IMR-90 (cell line): ENCODE data around the gene OSMR. TPM values are rescaled to one million over a fixed set of nuclear protein-coding genes. Genes with fewer than 3 reads are reported as not detected.

ENCODE experiments used
- ATAC-seq: fragments of 200-7000 bp; cut with Tn5 transposase; 2 replicates; pipeline ENCODE4 v1.9.1; 2020; ENCODE audit warnings: low read depth, mild to moderate bottlenecking, moderate library complexity
- BruUV-seq: library from RNA; stranded (reverse); fragments of 400-500 nt; replicated peaks from 2 replicates; lab custom pipeline; 2021; lab: Mats Ljungman, UMichigan
- CTCF ChIA-PET: fragments of 300-600 bp; formaldehyde crosslinking; extraction: SDS; loops from one replicate; lab custom pipeline; 2021; ENCODE audit warnings: antibody characterized with exemption; lab: Yijun Ruan, JAX
- POLR2A ChIA-PET: fragments of 300-600 bp; sonication (Branson Sonifier 250); formaldehyde crosslinking; loops from one replicate; lab custom pipeline; 2022; ENCODE audit warnings: antibody characterized with exemption; ENCODE audit not compliant: unreplicated experiment; lab: Charles Lee
- DNase-seq: peaks from one replicate; pipeline ENCODE4 v3.0.0; 2013
- H2AFZ ChIP-seq: replicated peaks from 2 replicates; pipeline ENCODE3; 2013; ENCODE audit warnings: low read length, mild to moderate bottlenecking; ENCODE audit not compliant: poor library complexity
- H2AK5ac ChIP-seq: 2 replicates; pipeline ENCODE4 v1.6.1; 2013; ENCODE audit warnings: low read depth, low read length, inconsistent platforms
- H2AK9ac ChIP-seq: replicated peaks from 2 replicates; pipeline ENCODE3; 2013; ENCODE audit warnings: mild to moderate bottlenecking, low read depth, low read length, moderate library complexity; ENCODE audit not compliant: poor library complexity
- H2BK120ac ChIP-seq: 2 replicates; pipeline ENCODE4 v1.6.1; 2013; ENCODE audit warnings: low read depth, low read length, inconsistent platforms
- H2BK15ac ChIP-seq: 3 replicates; pipeline ENCODE4 v1.6.1; 2013; ENCODE audit warnings: low read depth, low read length, inconsistent platforms
- H2BK20ac ChIP-seq: 2 replicates; pipeline ENCODE4 v1.6.1; 2013; ENCODE audit warnings: low read depth, mild to moderate bottlenecking, inconsistent platforms, low read length, moderate library complexity
- H2BK5ac ChIP-seq: 2 replicates; pipeline ENCODE4 v1.6.1; 2013; ENCODE audit warnings: mild to moderate bottlenecking, low read depth, low read length, inconsistent platforms; ENCODE audit not compliant: poor library complexity, severe bottlenecking
- H3K14ac ChIP-seq: replicated peaks from 2 replicates; pipeline ENCODE4 v1.6.1; 2013; ENCODE audit warnings: low read depth, low read length, inconsistent platforms
- H3K18ac ChIP-seq: 2 replicates; pipeline ENCODE4 v1.6.1; 2013; ENCODE audit warnings: low read depth, low read length, control low read depth
- H3K23ac ChIP-seq: 2 replicates; pipeline ENCODE4 v1.6.1; 2013; ENCODE audit warnings: low read depth, low read length, inconsistent platforms
- H3K27ac ChIP-seq: 2 replicates; pipeline ENCODE4 v1.5.1; 2013; ENCODE audit warnings: mild to moderate bottlenecking, control low read depth, low read length; ENCODE audit not compliant: insufficient read depth
- H3K27me3 ChIP-seq: 2 replicates; pipeline ENCODE4 v1.6.1; 2013; ENCODE audit warnings: low read length; ENCODE audit not compliant: control insufficient read depth, insufficient read depth
- H3K36me3 ChIP-seq: 2 replicates; pipeline ENCODE4 v1.6.1; 2013; ENCODE audit warnings: low read length, mixed read lengths; ENCODE audit not compliant: control insufficient read depth, insufficient read depth
- H3K4ac ChIP-seq: 2 replicates; pipeline ENCODE4 v1.6.1; 2013; ENCODE audit warnings: low read depth, low read length, inconsistent platforms
- H3K4me1 ChIP-seq: 2 replicates; pipeline ENCODE4 v1.6.1; 2013; ENCODE audit warnings: low read length, mixed read lengths; ENCODE audit not compliant: control insufficient read depth, insufficient read depth
- H3K4me2 ChIP-seq: 2 replicates; pipeline ENCODE4 v1.6.1; 2013; ENCODE audit warnings: low read depth, mild to moderate bottlenecking, control low read depth, low read length, moderate library complexity
- H3K4me3 ChIP-seq: 2 replicates; pipeline ENCODE4 v1.5.1; 2013; ENCODE audit warnings: low read depth, mild to moderate bottlenecking, control low read depth, low read length, moderate library complexity; ENCODE audit not compliant: insufficient read depth
- H3K56ac ChIP-seq: 2 replicates; pipeline ENCODE4 v1.6.1; 2013; ENCODE audit warnings: low read length, inconsistent platforms; ENCODE audit not compliant: insufficient read depth; ENCODE audit errors: extremely low read depth
- H3K79me1 ChIP-seq, 2 experiments: 2 replicates each; pipeline ENCODE4 v1.6.1; 2013; ENCODE audit warnings: low read length in 2 of 2, inconsistent platforms in 1 of 2, low read depth in 1 of 2
- H3K9ac ChIP-seq: 2 replicates; pipeline ENCODE4 v1.6.1; 2013; ENCODE audit warnings: low read depth, low read length, control low read depth
- H3K9me1 ChIP-seq: 2 replicates; pipeline ENCODE4 v1.6.1; 2013; ENCODE audit warnings: low read length, inconsistent platforms; ENCODE audit not compliant: insufficient read depth
- H3K9me3 ChIP-seq: 2 replicates; pipeline ENCODE4 v1.6.1; 2013; ENCODE audit warnings: low read length; ENCODE audit not compliant: control insufficient read depth, insufficient read depth
- H4K20me1 ChIP-seq: 2 replicates; pipeline ENCODE4 v1.6.1; 2013; ENCODE audit warnings: low read length, inconsistent platforms; ENCODE audit not compliant: insufficient read depth
- H4K5ac ChIP-seq: 2 replicates; pipeline ENCODE4 v1.6.1; 2013; ENCODE audit warnings: mild to moderate bottlenecking, low read depth, low read length, control low read depth
- H4K8ac ChIP-seq, 2 experiments: 2 replicates each; pipeline ENCODE4 v1.6.1; 2013; ENCODE audit warnings: low read depth in 2 of 2, low read length in 2 of 2, control low read depth in 1 of 2, inconsistent platforms in 1 of 2
- H4K91ac ChIP-seq: 2 replicates; pipeline ENCODE4 v1.6.1; 2013; ENCODE audit warnings: low read depth, low read length, inconsistent platforms; ENCODE audit not compliant: insufficient read depth
- CTCF ChIP-seq: conservative IDR thresholded peaks from 2 replicates; pipeline ENCODE4 v1.5.1; 2012; ENCODE audit warnings: mild to moderate bottlenecking, low read depth, low read length, improper control_type of control experiment
- ELK1 ChIP-seq: fragments of 150-350 bp; IDR thresholded peaks from 2 replicates; pipeline ENCODE4 v1.6.1; 2016; ENCODE audit warnings: low read depth, mild to moderate bottlenecking, low read length, moderate library complexity, borderline replicate concordance
- FOS ChIP-seq: fragments of 150-350 bp; IDR thresholded peaks from 2 replicates; pipeline ENCODE4 v1.6.1; 2016; ENCODE audit warnings: low read depth, low read length
- MAFK ChIP-seq: IDR thresholded peaks from 2 replicates; pipeline ENCODE4 v1.6.1; 2012; ENCODE audit warnings: low read depth, low read length, improper control_type of control experiment
- MAZ ChIP-seq: IDR thresholded peaks from 2 replicates; pipeline ENCODE4 v1.6.1; 2012; ENCODE audit warnings: low read depth, mild to moderate bottlenecking, low read length, improper control_type of control experiment, moderate library complexity, borderline replicate concordance
- MXI1 ChIP-seq: IDR thresholded peaks from 2 replicates; pipeline ENCODE4 v1.6.1; 2012; ENCODE audit warnings: low read depth, mild to moderate bottlenecking, low read length, moderate library complexity, borderline replicate concordance
- NFE2L2 ChIP-seq: fragments of 150-350 bp; IDR thresholded peaks from 2 replicates; pipeline ENCODE4 v1.6.1; 2016; ENCODE audit warnings: low read depth, mild to moderate bottlenecking, low read length
- POLR2A ChIP-seq: IDR thresholded peaks from 2 replicates; pipeline ENCODE4 v1.6.1; 2012; ENCODE audit warnings: mild to moderate bottlenecking, low read depth, low read length
- RAD21 ChIP-seq: IDR thresholded peaks from 2 replicates; pipeline ENCODE4 v1.6.1; 2012; ENCODE audit warnings: low read length, improper control_type of control experiment
- RCOR1 ChIP-seq: IDR thresholded peaks from 2 replicates; pipeline ENCODE4 v1.6.1; 2012; ENCODE audit warnings: mild to moderate bottlenecking, low read length, improper control_type of control experiment; ENCODE audit not compliant: insufficient replicate concordance
- RFX5 ChIP-seq: IDR thresholded peaks from 2 replicates; pipeline ENCODE4 v1.8.0; 2012; ENCODE audit warnings: low read depth, mild to moderate bottlenecking, low read length, moderate library complexity
- SMC3 ChIP-seq: fragments of 150-350 bp; IDR thresholded peaks from 2 replicates; pipeline ENCODE4 v1.6.1; 2016; ENCODE audit warnings: low read depth, mild to moderate bottlenecking, antibody characterized with exemption, low read length, moderate library complexity
- USF2 ChIP-seq: fragments of 150-350 bp; IDR thresholded peaks from 2 replicates; pipeline ENCODE4 v1.6.1; 2017; ENCODE audit warnings: mild to moderate bottlenecking, antibody characterized with exemption, low read length, low read depth
- WGBS, 2 experiments: methylation state at CpG; one replicate each; pipeline versions ENCODE4 v1.1.5 to v1.1.7; 2013; ENCODE audit warnings: missing lambda C conversion rate in 2 of 2; ENCODE audit not compliant: insufficient read length in 1 of 2; ENCODE audit errors: extremely low coverage in 2 of 2; 5-methylcytosine and 5-hydroxymethylcytosine counted together
- dilution Hi-C: fragments of 300-500 bp; cut with HindIII; formaldehyde crosslinking; loops from one replicate; pipeline ENCODE4 v1.14.3; 2018; ENCODE audit warnings: low sequenced_read_pairs; ENCODE audit not compliant: unreplicated experiment
- in situ Hi-C: fragments of 300-500 bp; cut with MboI; formaldehyde crosslinking; loops from 3 replicates; pipeline ENCODE4 v1.14.3; 2019; ENCODE audit warnings: low sequenced_read_pairs, inconsistent platforms, mixed read lengths
- intact Hi-C: fragments of 100-400 bp; cut with micrococcal nuclease; formaldehyde crosslinking; loops from 2 replicates; pipeline ENCODE4 v1.10.0; 2022
- polyA plus RNA-seq, 3 experiments: library from polyadenylated mRNA; depleted of rRNA; stranded (reverse); fragments of >200 nt; gene quantifications; 2 replicates each; pipeline ENCODE4 v1.2.3, GENCODE V29; 2012; ENCODE audit warnings: low replicate concordance in 1 of 3
- total RNA-seq: library from RNA; depleted of rRNA; stranded (reverse); fragments of >200 nt; gene quantifications from 2 replicates; pipeline ENCODE4 v1.2.3, GENCODE V29; 2012

Gene OSMR
- total and polyA plus RNA-seq, 2 of the 4 experiments (the other 2 are of a cell fraction) = 41.6 to 48.7 TPM

- Histone ChIP-seq H2AK9ac (no peak overlapping the region), H4K5ac (no peak overlapping the region), H3K36me3 (peaks cover 17% of the 10 kb centered on the region), H4K8ac (no peak overlapping the region), H4K91ac (no peak overlapping the region), H3K4me2 (no peak overlapping the region), H3K9ac (no peak overlapping the region), H3K9me1 (no peaks in the 10 kb centered on the region), H2AFZ (no peak overlapping the region), H3K79me1 (peaks cover 2 to 11% of the 10 kb centered on the region in 2 experiments; a peak in 2 of 4 replicates), H3K23ac (no peak overlapping the region), H3K4me1 (no peaks in the 10 kb centered on the region), H2BK15ac (no peak overlapping the region), H2BK120ac (no peak overlapping the region), H3K4ac (no peak overlapping the region), H3K9me3 (no peaks in the 10 kb centered on the region), H2BK20ac (no peak overlapping the region), H2BK5ac (no peak overlapping the region), H3K27me3 (no peaks in the 10 kb centered on the region), H3K27ac (no peak overlapping the region), H3K56ac (no peak overlapping the region), H2AK5ac (no peak overlapping the region), H4K20me1 (no peaks in the 10 kb centered on the region), H3K18ac (no peak overlapping the region), H3K14ac (no peak overlapping the region), H3K4me3 (no peak overlapping the region)
- ChIA-PET CTCF (interaction anchor here (0.6 to 0.7 kb wide), 2 partner anchors 43 to 111 kb away, joined by 4 to 5 read pairs; no protein-coding TSS in a partner anchor), POLR2A (no interaction called here)
- TF ChIP-seq ELK1 (no peak), MXI1 (no peak), CTCF (no peak), RFX5 (no peak), POLR2A (no peak), RAD21 (no peak), RCOR1 (no peak), USF2 (no peak), NFE2L2 (no peak), FOS (no peak), MAZ (no peak), SMC3 (no peak), MAFK (no peak)
- DNase-seq = no peak
- no TSS peak for BruUV-seq
- ATAC-seq = no peak
- intact Hi-C loops (no loop called here), dilution Hi-C loops (no loop called here), in situ Hi-C loops (no loop called here)
- 95% methylated on average over 3 of the region's 5 CpGs; no CpG with 5 or more reads in 1 of the 2 experiments for WGBS, 2 experiments
Measured at GRCh38 chr5:38968665-38969064, 122.9 kb downstream of the OSMR start.
